ENCODE data around the gene UVRAG.
A peak's percentile ranks its signal among the peaks of the same experiment; 100 is the strongest.

UVRAG gene

GRCh38 chr11:75770102-75770501 lies 44.9 kb upstream of the UVRAG start:
- Histone ChIP-seq H3K79me2 (ENCODE audit: low read length) (peaks cover 7% of the 10 kb centered on the region), H3K9me3 (replicated peaks; ENCODE audit: insufficient read depth, low read length) (no peaks in the 10 kb centered on the region), H3F3A (ENCODE audit: insufficient read depth, low read length) (no peaks in the 10 kb centered on the region), H3K9me2 (replicated peaks; ENCODE audit: insufficient read depth, low read length) (no peaks in the 10 kb centered on the region), H3K4me2 (ENCODE audit: low read depth, low read length) (no peak overlapping the region), H3K9ac (ENCODE audit: low read length) (no peak overlapping the region), H3K36me3 (replicated peaks; ENCODE audit: insufficient read depth, low read length) (no peaks in the 10 kb centered on the region), H3K27me3 (replicated peaks; ENCODE audit: insufficient read depth, low read length) (no peaks in the 10 kb centered on the region), H4K20me1 (ENCODE audit: insufficient read depth, low read length) (no peaks in the 10 kb centered on the region), H3K4me3 (ENCODE audit: low read length) (no peak overlapping the region), H3K27ac (ENCODE audit: low read length) (no peak overlapping the region), H3K4me1 (ENCODE audit: low read length) (peaks cover 25% of the 10 kb centered on the region), H2AFZ (ENCODE audit: low read length) (no peak overlapping the region)
- TF ChIP-seq CTCF (IDR thresholded peaks at IDR 0.05; ENCODE audit: low read length) (no peak), EZH2phosphoT487 (IDR thresholded peaks at IDR 0.05; ENCODE audit: low read length) (no peak), EZH2 (optimal IDR thresholded peaks at IDR 0.05; ENCODE audit: low read depth, low read length) (no peak)
- no peak for DNase-seq

- Histone ChIP-seq H3K27ac (ENCODE audit: low read length) (no peak overlapping the region), H3K4me2 (ENCODE audit: low read depth, low read length) (no peak overlapping the region)
These were observed 43.2 kb upstream of the UVRAG start for GRCh38 chr11:75771646-75772410.

GRCh38 chr11:75773595-75774353 lies 41.2 kb upstream of the UVRAG start:
- DNase-seq = peak; percentile 23
- TF ChIP-seq CTCF (IDR thresholded peaks at IDR 0.05; ENCODE audit: low read length) = no peak
- no peak for TF ChIP-seq EZH2phosphoT487 (IDR thresholded peaks at IDR 0.05; ENCODE audit: low read length)
- TF ChIP-seq EZH2 (optimal IDR thresholded peaks at IDR 0.05; ENCODE audit: low read depth, low read length) = no peak
- peaks cover 6% of the 10 kb centered on the region for H3K79me2 ChIP-seq (ENCODE audit: low read length)
- H2AFZ ChIP-seq (ENCODE audit: low read length) = no peak overlapping the region
- peak overlapping the region; percentile 11; the same call in 1 of the 2 replicates for H3K27ac ChIP-seq (ENCODE audit: low read length)
- no peak overlapping the region for H3K9ac ChIP-seq (ENCODE audit: low read length)
- no peaks in the 10 kb centered on the region for H3K9me3 ChIP-seq (replicated peaks; ENCODE audit: insufficient read depth, low read length)
- H3K9me2 ChIP-seq (replicated peaks; ENCODE audit: insufficient read depth, low read length) = no peaks in the 10 kb centered on the region
- 0 out of 2 replicates have a peak overlapping the region, but pooled peaks have one; percentile 3 for H3K4me2 ChIP-seq (ENCODE audit: low read depth, low read length)
- no peak overlapping the region for H3K4me3 ChIP-seq (ENCODE audit: low read length)
- peaks cover 19% of the 10 kb centered on the region for H3K4me1 ChIP-seq (ENCODE audit: low read length)
- H3K36me3 ChIP-seq (replicated peaks; ENCODE audit: insufficient read depth, low read length) = no peaks in the 10 kb centered on the region
- no peaks in the 10 kb centered on the region for H3K27me3 ChIP-seq (replicated peaks; ENCODE audit: insufficient read depth, low read length)
- no peaks in the 10 kb centered on the region for H4K20me1 ChIP-seq (ENCODE audit: insufficient read depth, low read length)
- H3F3A ChIP-seq (ENCODE audit: insufficient read depth, low read length) = no peaks in the 10 kb centered on the region

More at GRCh38 chr11:75771646-75772410, 43.2 kb upstream of the UVRAG start:
- Histone ChIP-seq H4K20me1 (ENCODE audit: insufficient read depth, low read length) (no peaks in the 10 kb centered on the region), H3K36me3 (replicated peaks; ENCODE audit: insufficient read depth, low read length) (no peaks in the 10 kb centered on the region), H3K27me3 (replicated peaks; ENCODE audit: insufficient read depth, low read length) (no peaks in the 10 kb centered on the region), H3K4me3 (ENCODE audit: low read length) (no peak overlapping the region), H3F3A (ENCODE audit: insufficient read depth, low read length) (no peaks in the 10 kb centered on the region), H2AFZ (ENCODE audit: low read length) (no peak overlapping the region), H3K9ac (ENCODE audit: low read length) (no peak overlapping the region), H3K9me3 (replicated peaks; ENCODE audit: insufficient read depth, low read length) (no peaks in the 10 kb centered on the region), H3K4me1 (ENCODE audit: low read length) (peaks cover 25% of the 10 kb centered on the region), H3K9me2 (replicated peaks; ENCODE audit: insufficient read depth, low read length) (no peaks in the 10 kb centered on the region), H3K79me2 (ENCODE audit: low read length) (peaks cover 7% of the 10 kb centered on the region)
- TF ChIP-seq EZH2phosphoT487 (IDR thresholded peaks at IDR 0.05; ENCODE audit: low read length) (no peak), CTCF (IDR thresholded peaks at IDR 0.05; ENCODE audit: low read length) (no peak), EZH2 (optimal IDR thresholded peaks at IDR 0.05; ENCODE audit: low read depth, low read length) (no peak)
- no peak for DNase-seq
